NCI-H2081 treated with DMSO at 0.1 percent for 48 hours (cell line): Measurements from ENCODE around the gene PGBD5.
"Not testable (repeated sequence)": the region's sequence is repeated elsewhere in the genome, so short reads cannot be mapped to it uniquely, and the experiment has no call there.

ENCODE experiments used
- DNase-seq: peaks from one replicate; lab custom pipeline; 2025; lab: John Stamatoyannopoulos, UW

PGBD5 gene, protein sequence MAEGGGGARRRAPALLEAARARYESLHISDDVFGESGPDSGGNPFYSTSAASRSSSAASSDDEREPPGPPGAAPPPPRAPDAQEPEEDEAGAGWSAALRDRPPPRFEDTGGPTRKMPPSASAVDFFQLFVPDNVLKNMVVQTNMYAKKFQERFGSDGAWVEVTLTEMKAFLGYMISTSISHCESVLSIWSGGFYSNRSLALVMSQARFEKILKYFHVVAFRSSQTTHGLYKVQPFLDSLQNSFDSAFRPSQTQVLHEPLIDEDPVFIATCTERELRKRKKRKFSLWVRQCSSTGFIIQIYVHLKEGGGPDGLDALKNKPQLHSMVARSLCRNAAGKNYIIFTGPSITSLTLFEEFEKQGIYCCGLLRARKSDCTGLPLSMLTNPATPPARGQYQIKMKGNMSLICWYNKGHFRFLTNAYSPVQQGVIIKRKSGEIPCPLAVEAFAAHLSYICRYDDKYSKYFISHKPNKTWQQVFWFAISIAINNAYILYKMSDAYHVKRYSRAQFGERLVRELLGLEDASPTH

DNA sequence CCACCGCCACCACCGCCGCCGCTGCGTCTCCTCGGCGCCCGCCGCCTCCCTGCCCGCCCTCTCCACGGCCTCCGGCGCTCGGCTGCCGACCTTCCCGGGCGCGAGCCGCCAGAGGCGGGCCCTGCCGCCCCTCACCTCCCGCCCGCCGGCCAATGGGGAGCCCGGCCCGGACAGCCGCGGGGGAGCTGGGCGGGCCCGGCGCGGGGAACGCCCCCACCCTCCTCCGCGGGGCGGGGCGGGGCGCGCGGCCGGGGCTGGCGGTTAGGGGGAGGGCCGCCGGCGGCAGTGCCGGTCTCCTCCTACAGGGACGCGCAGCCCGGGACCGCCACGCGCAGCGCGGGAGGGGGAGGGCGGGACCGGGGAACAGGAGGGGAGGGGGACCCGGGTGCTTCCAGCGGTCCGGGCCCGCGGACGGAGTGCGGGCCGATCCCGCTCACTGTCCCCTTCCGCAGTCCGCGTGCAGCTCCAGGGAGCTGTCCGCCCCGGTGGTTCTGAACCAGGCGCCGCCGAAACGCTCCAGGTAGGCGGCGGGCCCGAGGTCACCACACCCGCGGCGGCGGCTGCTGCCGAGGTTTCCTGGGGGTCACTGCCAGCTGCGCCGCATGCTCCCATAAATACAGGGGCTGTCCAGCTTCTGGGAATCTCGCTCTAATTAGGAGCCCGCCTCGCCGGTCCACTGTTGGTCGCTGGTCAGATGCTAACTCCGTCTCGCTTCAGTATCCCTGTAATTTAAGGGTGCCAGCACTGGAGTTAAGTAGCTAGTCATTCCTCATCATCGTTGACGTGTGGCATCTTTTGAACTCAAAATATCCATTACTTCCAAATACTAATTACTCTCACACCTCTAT, at the start of gene PGBD5:
TSS of gene PGBD5 (minus strand) at position 87 of the 848 bp plus-strand sequence. CDS start 404 bp downstream, outside the sequence.
- DNase-seq = peak; percentile 26

DNA sequence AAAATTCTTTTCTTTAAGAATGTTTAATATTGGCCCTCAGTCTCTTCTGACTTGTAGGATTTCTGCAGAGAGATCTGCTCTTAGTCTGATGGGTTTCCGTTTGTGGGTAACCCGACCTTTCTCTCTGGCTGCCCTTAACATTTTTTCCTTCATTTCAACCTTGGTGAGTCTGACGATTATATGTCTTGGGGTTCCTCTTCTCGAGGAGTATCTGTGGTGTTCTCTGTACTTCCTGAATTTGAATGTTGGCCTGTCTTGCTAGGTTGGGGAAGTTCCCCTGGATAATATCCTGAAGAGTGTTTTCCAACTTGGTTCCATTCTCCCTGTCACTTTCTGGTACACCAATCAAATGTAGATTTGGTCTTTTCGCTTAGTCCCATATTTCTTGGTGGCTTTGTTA, 48.8 kb upstream of the PGBD5 start:
- DNase-seq = not testable (repeated sequence)

DNA sequence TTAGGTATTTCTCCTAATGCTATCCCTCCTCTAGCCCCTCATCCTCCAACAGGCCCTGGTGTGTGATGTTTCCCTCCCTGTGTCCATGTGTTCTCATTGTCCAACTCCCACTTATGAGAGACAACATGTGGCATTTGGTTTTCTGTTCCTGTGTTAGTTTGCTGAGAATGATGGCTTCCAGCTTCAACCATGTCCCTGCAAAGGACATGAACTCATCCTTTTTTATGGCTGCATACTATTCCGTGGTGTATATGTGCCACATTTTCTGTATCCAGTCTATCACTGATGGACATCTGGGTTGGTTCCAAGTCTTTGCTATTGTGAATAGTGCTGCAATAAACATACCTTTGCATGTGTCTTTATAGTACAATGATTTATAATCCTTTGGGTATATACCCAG, 44.6 kb upstream of the PGBD5 start:
- DNase-seq = not testable (repeated sequence)

DNA sequence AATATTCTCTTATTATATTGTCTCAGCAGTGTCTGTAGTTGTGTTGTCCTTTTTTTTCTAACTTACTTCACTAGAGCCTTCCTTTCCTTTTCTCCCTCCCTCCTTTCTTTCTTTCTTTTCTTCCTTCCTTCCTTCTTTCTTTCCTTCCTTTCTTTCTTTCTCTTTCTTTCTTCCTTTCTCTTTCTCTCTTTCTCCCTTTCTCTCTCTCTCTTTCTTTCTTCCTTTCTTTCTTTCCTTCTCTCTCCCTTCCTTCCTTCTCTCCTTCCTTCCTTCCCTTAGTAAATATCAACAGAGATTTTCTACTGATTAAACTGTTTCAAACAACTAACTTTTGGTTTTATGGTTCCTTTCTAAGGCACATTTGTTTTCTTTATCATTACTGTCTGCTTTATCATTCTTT, 43.1 kb upstream of the PGBD5 start:
- DNase-seq = no peak

GRCh38 chr1:230465691-230466090, 39.6 kb upstream of the PGBD5 start:
- no peak for DNase-seq

- DNase-seq = no peak
Observed at GRCh38 chr1:230464671-230465070, 38.5 kb upstream of the PGBD5 start.

GRCh38 chr1:230463760-230464159, 37.6 kb upstream of the PGBD5 start:
- no peak for DNase-seq

DNA sequence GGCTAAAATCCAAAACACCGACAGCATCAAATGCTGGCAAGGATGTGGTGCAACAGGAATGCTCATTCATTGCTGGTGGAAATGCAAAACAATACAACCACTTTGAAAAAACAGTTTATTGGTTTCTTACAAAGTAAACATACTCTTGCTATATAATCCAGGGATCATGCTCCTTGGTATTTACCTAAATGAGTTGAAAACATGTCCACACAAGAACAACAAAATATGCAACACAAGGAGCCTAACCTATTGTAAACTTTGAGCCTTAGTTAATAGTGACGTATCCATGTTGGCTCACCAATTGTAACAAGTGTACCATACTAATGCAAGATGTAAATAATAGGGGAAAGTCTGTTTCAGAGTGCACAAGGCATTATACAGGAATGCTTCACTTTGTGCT, 37.2 kb upstream of the PGBD5 start:
- DNase-seq = no peak

DNA sequence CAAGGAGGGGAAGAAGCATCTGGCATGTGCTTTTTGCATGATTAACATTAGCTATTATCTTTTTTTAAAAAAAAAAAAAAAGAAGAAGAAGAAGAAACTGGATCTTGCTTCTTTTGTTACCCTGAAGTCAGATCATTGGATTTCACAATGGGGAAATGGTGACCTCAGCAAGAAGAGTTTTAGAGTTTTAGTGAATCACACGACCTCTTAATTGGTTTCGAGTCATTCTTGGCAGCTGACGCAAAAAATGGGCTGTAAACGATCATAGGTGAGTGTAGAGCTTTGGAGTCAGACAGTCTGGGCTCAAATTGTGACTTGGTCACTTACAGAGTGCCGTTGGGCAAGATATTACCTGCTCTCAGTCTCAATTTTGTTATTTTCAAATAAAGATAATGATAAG, 33.3 kb upstream of the PGBD5 start:
- no peak for DNase-seq

- DNase-seq = no peak
Observed at GRCh38 chr1:230458509-230458908, 32.4 kb upstream of the PGBD5 start.

GRCh38 chr1:230456478-230456877, 30.3 kb upstream of the PGBD5 start:
- DNase-seq = no peak

GRCh38 chr1:230455291-230455690, 29.2 kb upstream of the PGBD5 start:
- DNase-seq = no peak

DNA sequence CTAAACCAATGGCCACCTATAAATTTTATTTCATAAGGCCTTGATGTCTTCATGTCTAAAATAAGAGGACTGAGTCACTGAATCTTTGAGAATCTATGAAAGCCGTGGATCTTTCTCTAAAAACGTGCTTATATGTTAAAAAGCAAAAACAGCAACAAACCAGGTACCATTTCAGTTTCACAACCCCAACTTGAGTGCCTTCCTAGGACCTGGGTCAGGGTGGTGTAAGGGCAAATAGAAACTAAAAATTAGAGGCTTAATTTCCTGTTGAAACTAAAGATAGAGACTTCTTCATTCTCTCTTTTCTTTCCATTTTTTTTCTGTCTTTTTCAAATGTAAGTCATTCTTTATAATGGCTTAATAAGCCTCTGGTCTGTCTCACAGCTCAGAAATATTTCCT, 27.2 kb upstream of the PGBD5 start:
- no peak for DNase-seq

- DNase-seq = no peak
Observed at GRCh38 chr1:230441183-230442029, 15.3 kb upstream of the PGBD5 start.

GRCh38 chr1:230435108-230435507, 9.0 kb upstream of the PGBD5 start:
- no peak for DNase-seq

DNA sequence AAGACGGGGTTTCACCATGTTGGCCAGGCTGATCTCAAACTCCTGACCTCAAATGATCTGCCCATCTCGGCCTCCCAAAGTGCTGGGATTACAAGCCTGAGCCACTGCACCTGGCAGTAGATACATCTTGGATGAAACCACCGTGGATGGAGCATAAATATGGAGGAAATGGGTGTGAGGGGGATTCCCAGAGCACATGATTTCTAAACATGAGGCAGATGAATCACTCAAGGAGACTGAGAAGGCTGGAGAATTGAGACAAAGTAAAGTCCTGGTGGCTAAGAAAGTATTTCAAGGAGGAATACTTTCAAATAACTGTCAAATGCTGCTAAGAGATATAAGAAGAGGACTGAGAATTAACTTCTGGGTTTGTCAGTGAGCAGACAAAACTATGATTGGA, 5.4 kb upstream of the PGBD5 start:
- DNase-seq = no peak

- DNase-seq = no peak
Observed at GRCh38 chr1:230430499-230430898, 4.4 kb upstream of the PGBD5 start.

- no peak for DNase-seq
Observed at GRCh38 chr1:230429067-230429735, 3.1 kb upstream of the PGBD5 start.

- no peak for DNase-seq
Observed at GRCh38 chr1:230427981-230428380, 1.8 kb upstream of the PGBD5 start.

DNA sequence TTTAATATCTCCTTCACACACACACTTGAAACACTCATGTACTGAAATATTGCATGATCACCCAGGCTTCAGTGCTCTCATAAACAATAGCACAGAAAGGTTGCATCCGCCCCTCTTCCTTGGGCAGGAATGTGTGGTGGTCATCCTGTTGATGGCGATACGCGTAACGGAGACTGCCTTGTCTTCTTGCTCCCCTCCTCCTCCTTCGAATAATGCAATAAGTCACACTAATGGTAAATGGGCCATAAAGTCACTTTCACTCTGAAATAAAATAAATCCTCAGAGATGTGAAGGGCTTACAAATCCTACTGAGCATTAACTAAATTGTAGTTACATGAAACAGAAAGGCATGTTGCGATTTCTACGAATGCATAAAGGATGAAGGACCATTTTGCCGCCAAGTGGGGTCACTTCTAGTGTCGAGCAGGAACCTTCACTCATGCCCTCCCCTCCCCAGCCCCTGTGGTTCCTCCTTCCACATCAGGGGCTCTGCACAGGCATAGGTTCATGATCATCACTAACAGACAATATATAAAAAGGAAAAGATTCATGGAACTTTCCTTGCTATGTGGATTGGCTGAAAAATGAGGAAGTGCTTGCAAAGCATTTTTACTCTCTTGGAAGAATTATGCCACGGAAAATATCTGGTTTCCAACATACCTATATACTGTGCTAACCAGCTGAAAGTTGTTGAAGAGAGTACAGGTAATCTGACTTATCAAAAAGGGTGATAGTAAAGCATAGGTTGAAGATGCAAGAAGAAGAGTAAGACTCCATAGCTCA, 1.2 kb upstream of the PGBD5 start:
- DNase-seq = no peak
